UCSD-AML1 (cell line): ENCODE data around the gene MRPL9.
"Not testable (repeated sequence)": the region's sequence is repeated elsewhere in the genome, so short reads cannot be mapped to it uniquely, and the experiment has no call there.

Experiments used
- DNase-seq: peaks from one replicate; lab custom pipeline; 2025; ENCODE audit not compliant: unreplicated experiment; lab: John Stamatoyannopoulos, UW

The MRPL9 gene

GRCh38 chr1:151787689-151788088, 24.4 kb upstream of the MRPL9 start:
- DNase-seq = no peak

DNA sequence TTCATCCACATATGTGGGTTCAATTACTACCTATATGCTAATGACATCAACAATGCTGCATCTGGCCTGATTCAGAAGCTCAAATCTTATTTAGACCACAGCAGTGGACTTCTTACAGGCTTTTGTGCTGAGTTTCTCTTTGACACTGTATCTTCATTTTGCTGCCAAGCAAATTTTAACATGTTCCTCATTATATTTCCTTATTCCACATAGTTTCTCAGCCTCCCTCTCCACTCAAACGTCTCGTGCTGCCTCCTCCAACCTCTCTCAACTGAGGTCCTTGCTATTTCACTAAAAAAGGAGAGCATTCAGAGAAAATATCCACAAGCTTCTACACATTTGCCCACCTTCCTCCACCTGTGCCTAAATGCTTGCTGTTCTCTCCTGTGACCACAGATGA, 20.5 kb upstream of the MRPL9 start:
- DNase-seq = no peak

DNA sequence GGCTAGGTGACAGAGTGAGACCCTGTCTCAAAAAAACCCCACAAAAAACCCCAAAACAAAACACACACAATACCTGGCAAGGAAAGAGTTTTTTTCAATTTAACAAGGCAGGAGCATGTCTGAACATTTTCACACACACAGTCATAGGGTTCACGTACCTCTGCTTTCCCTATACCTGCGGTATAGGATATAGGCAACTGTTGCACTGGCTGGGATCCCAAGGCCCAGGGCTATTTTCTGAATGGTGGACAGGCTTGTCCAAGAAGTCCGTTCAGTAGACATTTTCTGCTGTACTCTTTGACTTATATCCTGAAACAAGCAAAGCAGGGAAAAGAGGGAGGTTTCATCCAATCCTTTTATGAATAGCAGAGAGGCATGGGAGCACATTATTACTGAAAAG, 19.4 kb upstream of the MRPL9 start:
- no peak for DNase-seq

DNA sequence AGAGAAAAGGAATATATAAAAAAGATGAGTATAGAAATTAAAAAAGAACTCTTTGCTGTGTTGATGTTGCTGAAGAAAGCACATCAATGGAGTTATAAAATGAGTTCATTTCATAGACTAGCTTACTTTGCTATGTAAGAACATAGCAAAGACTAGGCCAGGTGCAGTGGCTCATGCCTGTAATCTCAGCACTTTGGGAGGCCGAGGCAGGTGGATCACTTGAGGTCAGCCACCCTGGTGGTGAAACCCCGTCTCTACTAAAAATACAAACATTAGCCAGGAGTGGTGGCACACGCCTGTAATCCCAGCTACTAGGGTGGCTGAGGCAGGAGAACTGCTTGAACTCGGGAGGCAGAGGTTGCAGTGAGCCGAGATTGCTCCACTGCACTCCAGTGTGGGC, 18.7 kb upstream of the MRPL9 start:
- not testable (repeated sequence) for DNase-seq

DNA sequence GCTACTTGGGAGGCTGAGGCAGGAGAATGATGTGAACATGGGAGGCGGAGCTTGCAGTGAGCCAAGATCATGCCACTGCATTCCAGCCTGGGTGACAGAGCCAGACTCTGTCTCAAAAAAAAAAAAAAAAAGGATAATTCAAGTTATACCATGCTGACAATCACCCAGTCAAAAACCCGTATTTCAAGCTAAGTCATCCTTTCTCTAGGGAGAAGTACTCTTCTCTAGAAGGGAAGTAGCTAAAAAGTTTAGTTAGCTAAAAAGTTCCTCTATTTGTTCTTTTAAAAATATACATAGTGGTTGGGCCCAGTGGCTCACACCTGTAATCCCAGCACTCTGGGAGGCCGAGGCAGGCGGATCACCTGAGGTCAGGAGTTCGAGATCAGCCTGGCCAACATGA, 17.4 kb upstream of the MRPL9 start:
- DNase-seq = not testable (repeated sequence)

GRCh38 chr1:151779852-151780251, 16.6 kb upstream of the MRPL9 start:
- DNase-seq = no peak

DNA sequence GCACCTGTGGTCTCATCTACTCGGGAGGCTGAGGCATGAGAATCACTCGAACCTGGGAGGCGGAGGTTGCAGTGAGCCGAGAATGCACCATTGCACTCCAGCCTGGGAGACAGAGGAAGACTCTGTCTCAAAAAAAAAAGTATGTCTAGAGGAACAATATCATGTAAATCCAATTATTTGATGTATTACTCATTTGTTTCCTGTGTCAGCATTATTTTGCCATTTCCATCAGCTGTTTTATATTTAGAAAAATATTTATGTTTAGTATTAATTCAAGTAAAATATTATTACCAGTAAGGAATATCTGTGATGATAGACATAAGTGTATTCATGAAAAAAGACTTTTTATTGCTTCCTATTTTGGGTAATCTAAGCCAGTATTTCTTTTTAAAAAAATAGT, 14.0 kb upstream of the MRPL9 start:
- no peak for DNase-seq

GRCh38 chr1:151776665-151777062, 13.4 kb upstream of the MRPL9 start:
- no peak for DNase-seq

GRCh38 chr1:151775894-151776664, 12.8 kb upstream of the MRPL9 start:
- DNase-seq = no peak

DNA sequence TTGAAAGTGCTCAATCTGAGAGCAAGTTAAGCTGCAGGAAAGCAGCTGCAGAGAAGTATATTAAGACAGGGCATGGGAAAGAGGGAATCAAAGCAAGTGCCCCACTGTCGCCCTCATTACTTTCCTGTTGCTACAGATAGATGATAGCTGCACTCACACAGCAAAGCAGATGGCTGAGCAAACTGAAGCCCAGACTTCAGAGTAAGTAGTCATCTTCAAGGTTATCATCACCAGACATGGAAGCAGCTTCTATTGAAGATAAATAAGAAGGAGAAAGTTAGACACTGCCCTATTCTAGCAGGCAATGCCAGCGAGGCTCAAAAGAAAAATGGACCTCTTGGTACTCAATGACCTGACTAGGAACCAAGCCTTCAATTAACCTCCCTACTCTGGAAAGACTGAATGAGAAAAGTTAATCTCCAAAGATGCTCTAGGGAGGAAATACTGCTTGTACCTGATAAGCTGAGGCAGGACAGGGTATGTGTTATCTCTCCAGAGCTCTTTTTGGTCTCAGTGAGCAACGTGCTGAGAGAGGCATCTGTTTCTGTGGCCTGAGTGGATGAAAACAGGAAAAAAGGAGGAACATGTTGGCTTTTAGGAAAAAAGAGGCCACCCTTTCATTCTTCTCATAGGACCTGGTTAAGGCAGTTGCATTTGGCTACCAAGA, 11.1 kb upstream of the MRPL9 start:
- no peak for DNase-seq

DNA sequence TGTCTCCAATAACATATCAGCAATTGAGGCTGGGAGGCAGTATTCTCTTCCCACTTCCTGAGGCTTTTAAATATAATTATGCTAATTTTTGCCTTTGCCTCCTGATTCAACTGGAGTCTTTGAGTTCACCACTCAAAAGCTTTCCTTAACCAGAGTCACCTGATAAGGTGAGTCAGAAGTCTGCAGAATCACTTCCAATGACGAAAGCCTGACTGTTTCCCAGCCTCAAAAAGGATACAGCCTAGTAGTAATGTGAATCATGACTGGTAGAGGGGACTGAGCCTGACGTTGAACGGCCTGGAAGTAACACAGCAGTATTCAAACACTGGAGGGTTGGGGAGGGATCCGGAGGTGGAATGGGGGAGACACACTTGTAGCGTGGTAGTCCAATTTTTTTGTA, 10.4 kb upstream of the MRPL9 start:
- no peak for DNase-seq

- not testable (repeated sequence) for DNase-seq
Observed at GRCh38 chr1:151769270-151769669, 6.0 kb upstream of the MRPL9 start.

DNA sequence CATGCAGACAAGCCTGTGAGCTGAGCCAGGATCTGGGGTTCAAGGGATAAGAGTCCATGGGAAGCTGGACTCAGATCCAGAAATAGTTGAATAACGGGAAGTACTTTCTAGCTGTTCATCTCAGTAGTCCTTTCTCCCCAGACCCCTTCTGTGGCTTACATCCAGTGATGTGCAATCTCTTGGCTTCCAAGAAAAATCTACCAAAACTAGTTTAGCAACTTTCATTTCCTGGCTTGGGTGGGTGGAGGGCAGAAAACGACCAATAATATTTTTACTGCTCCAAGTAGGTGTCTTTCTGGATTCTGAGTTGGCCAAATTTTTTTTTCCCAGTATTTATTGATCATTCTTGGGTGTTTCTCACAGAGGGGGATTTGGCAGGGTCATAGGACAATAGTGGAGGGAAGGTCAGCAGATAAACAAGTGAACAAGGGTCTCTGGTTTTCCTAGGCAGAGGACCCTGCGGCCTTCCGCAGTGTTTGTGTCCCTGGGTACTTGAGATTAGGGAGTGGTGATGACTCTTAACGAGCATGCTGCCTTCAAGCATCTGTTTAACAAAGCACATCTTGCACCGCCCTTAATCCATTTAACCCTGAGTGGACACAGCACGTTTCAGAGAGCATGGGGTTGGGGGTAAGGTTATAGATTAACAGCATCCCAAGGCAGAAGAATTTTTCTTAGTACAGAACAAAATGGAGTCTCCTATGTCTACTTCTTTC, 5.2 kb upstream of the MRPL9 start:
- not testable (repeated sequence) for DNase-seq

- no peak for DNase-seq
Observed at GRCh38 chr1:151763990-151764389, 694 bp upstream of the MRPL9 start.

DNA sequence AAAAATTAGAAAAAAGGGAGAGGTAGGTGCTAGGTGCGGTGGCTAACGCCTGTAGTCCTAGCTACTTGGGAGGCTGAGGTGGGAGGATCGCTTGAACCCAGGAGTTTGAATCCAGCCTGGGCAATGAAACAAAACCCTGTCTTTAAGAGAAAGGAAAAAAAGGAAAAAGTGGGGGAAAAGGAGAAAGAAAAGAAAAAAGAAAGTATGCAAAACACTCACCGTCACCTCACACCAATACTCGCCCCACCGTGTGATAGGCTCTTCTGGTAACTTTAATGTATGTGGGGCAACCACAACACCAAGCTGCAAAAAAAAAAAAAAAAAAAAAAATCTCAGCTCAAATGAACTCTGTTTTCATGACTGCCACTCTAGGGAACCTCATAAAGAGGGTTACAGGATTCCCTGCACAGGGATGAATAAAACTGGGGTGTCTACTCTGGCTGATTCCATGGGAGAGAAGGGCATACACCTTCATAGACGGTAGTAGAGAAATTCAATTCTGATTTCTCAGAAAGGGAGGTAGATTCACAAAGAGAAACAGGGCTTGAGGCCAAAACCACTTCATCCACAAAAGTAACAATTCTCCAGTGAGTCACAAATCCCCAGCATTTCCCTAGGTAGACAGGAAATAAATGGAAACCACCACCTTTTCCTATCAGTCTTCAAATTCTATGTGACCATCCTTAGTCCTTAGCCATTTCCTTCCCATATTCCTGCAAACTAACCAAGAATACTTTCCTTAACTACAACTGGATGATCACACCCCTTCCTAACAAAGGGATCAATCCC, 2.5 kb downstream of the MRPL9 start:
- no peak for DNase-seq

GRCh38 chr1:151759241-151759640, 4.1 kb downstream of the MRPL9 start:
- no peak for DNase-seq

DNA sequence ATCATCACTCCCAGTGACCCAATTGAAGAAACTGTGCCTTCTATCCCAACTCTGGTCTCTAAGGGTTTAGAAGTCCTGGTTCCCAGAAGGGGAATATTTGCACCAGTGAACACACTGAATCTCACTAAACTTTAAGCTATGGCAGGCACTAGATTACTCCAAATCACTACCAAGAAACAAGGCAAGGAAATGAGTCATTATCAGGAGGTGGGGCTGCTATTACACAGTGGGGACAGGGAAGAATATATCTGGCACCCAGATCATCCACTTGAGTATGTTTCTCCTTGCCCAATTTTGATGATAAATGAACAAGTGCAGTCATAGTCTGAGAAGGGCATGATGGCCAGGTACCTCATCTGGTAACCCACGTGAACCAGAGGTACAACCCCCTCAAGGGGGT, 7.0 kb downstream of the MRPL9 start:
- no peak for DNase-seq

GRCh38 chr1:151741516-151741915, 21.8 kb downstream of the MRPL9 start:
- no peak for DNase-seq

DNA sequence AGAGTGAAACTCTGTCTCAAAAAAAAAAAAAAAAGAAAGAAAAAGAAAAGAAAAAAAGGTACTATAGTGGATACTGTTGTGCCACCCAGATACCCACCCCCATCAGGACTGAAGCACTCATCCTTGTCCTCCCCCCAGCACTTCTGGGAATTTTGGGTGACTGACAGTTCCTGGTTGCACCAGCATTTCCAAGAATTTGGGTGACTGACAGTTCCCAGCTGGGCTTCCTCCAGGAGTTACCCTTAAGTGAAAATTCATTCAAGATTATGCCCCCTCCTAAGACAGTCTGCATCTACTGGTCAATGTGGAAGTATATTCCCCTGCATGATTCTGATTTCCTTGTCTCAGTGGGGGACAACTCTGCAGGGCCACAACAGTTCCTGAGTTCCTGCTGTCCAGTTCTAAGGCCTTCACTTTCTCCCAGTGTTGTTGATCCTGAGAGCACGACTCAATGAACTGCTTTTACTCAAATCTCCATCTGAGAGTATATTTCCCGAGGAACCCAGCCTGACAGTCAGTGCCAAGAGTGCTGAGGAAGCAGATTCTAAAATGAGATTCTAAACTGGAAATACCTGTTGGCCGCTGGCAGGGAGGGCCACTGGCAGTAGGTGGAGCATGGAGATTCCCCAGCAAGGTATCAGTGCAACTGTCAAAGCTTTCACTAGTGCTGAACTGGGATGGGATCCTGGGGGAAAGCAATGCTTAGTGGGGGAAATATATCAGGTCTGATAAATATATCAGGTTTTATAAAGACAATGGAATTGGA, 23.5 kb downstream of the MRPL9 start:
- DNase-seq = no peak

DNA sequence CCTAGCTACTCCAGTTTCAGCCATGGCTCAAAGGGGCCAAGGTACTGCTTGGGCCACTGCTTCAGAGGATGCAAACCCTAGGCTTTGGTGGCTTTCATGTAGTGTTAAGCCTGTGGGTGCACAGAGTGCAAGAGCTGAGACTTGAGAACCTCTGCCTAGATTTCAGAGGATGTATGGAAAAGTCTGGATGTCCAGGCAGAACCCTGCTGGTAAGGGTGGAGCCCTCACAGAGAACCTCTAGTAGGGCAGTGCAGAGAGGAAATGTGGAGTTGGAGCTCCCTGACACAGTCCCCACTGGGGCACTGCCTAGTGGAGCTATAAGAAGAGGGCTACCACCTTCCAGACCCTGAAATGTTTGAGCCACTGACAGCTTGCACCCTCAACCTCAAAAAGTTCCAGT, 25.8 kb downstream of the MRPL9 start:
- no peak for DNase-seq

- no peak for DNase-seq
Observed at GRCh38 chr1:151737026-151737425, 26.3 kb downstream of the MRPL9 start.
